Hematopoietic multipotent progenitor cell treated with erythropoietin and hydrocortisone succinate and interleukin-3 and kit ligand, for 8 days (in vitro differentiated cells): ENCODE results near the gene COG3.
A peak's percentile ranks its signal among the peaks of the same experiment; 100 is the strongest.

ENCODE experiments used
- DNase-seq: peaks from one replicate; pipeline ENCODE4 v3.0.0-alpha.2; 2015

The COG3 gene

DNA sequence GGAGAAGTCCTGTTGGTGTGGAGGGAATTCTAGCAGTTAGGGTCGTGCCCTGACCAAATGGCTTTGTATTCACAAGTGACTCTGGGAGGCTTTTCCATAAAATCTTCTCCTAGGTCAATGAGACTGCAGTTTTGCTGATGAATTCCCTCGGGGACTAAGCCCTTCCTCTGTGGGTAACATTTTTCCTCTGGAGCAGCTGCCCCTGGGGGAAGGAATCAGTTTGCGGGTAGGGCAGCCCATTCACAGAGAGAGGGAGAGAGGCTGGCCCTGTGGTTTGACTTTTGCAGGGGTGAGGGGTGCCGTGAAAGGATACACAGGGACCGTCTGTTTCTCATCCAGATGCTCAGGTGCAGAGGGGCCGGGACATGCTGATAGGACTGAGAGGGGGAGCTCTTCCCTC, 83.5 kb downstream of the COG3 start:
- no peak for DNase-seq

GRCh38 chr13:45554604-45555109, 89.9 kb downstream of the COG3 start:
- DNase-seq, result no peak

GRCh38 chr13:45564133-45564776, 99.5 kb downstream of the COG3 start:
- DNase-seq, result peak; percentile 35

GRCh38 chr13:45565331-45565730, 100.6 kb downstream of the COG3 start:
- DNase-seq, result peak; percentile 74

DNA sequence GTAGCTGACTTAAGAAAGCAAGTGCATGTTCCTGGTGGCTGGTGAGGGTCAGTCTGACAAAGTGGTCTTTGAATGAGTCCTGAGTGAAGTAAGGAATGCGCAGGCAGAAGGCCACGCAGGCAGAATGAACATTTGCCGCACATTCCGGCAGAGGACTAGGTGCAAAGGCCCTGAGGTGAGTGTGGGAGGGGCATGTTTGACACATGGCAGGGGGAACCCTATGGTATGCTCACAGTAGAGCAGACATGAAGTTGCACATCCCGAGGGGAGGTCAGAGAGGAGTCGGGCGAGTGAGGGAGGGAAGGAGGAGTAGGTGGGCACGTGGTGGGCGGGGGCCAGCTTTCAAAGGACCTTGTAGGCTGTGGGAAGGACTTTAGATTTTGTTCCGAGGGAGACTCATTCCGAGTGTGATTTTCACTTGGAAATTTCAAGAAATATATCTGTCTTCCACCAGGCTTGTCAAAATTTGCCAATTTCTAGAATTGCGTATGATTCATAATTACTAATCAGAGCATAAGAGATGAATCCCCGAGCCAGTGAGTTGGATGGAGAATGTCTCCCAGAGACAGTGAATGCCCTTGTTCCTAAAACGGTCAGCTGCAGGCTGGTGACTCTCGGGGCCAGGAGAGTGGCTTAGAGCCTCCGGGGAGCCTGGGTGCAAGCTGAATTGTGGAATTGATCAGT, 110.5 kb downstream of the COG3 start:
- DNase-seq, result no peak

DNA sequence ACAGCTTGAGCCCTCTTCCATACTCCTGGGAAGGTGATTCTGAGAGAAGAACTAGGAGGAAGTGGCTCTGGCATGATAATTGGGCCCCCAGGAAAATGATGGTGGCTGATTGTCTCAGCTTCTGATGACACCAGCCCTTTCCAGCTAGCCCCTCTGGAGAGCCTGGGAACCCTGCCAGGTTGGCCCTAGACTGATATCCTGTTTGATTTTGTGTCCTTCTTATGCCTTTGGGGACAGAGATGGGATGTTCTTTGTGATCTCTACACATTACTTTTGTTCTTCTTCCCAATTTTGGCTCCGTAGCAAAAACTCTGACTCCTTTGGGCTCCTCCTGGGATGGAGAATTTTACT, 111.1 kb downstream of the COG3 start:
- DNase-seq, result no peak

GRCh38 chr13:45576466-45576865, 111.7 kb downstream of the COG3 start:
- DNase-seq, result no peak

GRCh38 chr13:45582408-45583076, 117.8 kb downstream of the COG3 start:
- DNase-seq, result no peak

- no peak for DNase-seq
Measured at GRCh38 chr13:45584816-45585215, 120.1 kb downstream of the COG3 start.
